ENCODE results near the gene NFS1.

- peak; percentile 37 for TF ChIP-seq CTCF (IDR thresholded peaks at IDR 0.05; ENCODE audit: low read depth, low read length, poor library complexity, severe bottlenecking)
- TF ChIP-seq EZH2phosphoT487 (IDR thresholded peaks at IDR 0.05; ENCODE audit: borderline replicate concordance, low read length): no peak
Observed at GRCh38 chr20:35739294-35740163, 40.4 kb upstream of the NFS1 start.

All from DOHH2 (cell line).